NCI-H510A (cell line): ENCODE data around the gene LRRC37A.
"Not testable (repeated sequence)": the region's sequence is repeated elsewhere in the genome, so short reads cannot be mapped to it uniquely, and the experiment has no call there.

Experiments
- DNase-seq: peaks from one replicate; lab custom pipeline; 2025; lab: John Stamatoyannopoulos, UW

Gene LRRC37A

DNA sequence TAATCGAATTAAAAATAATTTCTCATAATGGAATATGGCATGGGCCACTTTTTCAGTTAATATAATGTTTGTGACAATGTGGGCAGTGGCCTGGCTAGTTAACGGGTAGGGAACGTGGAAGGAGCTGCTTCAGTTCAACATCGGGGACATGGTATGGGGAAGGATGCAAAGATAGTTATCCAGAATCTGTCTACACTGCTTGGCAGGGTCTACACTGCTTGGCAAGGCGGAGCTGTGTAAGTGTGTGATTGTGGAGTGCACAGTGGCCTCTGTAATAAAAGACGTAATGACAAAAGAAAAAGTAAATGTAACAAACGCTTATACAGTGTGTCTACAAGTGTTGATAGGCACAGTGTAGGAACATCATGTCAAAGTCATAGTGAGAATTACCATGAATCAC, 7.3 kb upstream of the LRRC37A start:
- not testable (repeated sequence) for DNase-seq

DNA sequence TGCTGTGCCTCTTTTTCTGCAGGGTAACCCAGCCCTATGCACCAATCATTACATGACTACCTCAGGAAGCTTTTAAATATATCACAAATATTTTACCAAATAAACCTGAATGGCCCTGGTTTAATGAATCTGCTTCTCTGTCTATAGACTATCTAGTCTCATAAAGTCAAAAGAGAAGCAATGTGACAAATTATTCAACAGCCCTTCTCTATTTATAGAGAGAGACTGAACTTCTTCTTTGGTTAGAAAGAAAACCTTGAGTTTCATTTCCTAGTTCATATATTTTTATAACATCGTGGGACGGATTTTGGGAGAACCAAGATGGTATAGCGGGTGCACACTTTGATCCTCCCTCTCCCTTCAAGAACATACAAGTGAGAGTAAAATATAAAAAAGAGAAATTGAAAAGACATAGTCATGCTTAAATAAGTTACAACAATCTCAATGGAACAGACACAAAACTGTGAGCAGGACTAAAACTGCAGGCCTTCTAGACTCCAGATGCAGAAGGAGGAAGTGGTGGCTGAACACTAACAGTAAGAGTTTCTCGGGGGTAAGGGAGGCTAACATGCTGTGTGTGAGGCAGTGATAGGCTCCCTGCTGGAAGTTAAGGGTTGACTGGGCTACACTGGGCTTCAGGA, 3.9 kb upstream of the LRRC37A start:
- not testable (repeated sequence) for DNase-seq

DNA sequence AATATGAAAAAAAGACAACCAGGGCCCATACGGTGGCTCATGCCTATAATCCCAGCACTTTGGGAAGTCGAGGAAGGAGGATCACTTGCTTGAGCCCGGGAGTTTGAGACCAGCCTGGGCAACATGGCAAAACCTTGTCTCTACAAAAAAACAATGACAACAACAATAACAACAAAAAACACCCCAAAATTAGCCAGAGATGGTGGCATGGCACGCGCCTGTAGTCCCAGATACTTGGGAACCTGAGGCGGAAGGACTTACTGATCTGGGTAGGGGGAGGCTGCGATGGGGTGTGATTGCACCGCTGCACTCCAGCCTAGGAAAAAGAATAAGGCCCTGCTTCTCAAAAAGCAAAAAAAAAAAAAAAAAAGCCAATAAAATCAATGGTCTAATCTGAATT, 3.3 kb upstream of the LRRC37A start:
- DNase-seq = not testable (repeated sequence)

DNA sequence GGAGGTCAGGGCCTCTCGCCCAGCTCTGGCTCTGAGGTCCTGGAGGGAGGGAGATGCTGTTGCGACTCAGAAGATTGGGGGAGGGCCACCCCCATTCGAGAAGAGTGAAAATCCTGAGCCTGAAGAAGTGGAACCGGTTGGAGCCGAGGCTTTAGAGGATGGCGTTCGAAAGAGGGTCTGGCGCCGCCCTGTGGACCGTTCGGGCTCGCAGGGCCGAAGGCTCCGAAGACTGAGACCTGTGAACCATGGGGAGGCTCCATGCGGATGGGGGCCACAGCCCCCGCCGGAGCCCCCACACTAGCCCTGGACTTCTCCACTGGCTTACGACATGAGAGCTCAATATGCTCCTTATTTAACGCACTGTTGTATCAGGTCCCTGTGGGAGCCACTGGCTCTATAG, 46.3 kb downstream of the LRRC37A start:
- DNase-seq = not testable (repeated sequence)

DNA sequence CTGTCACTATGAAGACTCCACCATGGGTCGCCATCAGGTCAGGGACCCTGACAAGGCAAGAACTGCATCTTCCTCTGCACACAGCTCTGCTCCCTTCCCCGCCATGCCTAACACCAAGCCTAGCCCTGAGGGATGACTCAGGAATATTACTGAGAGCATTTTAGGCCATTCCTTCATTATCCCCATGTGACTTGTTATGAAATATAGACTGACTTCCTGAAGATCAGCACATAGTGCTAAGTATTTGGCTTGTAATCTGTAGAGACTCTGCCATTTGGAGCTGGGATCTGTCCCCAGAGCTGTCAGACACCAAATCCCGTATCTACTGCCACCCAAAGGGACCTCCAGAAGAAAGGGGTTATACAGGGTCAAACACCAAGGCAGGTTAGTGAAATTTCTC, 47.2 kb downstream of the LRRC37A start:
- DNase-seq = not testable (repeated sequence)

DNA sequence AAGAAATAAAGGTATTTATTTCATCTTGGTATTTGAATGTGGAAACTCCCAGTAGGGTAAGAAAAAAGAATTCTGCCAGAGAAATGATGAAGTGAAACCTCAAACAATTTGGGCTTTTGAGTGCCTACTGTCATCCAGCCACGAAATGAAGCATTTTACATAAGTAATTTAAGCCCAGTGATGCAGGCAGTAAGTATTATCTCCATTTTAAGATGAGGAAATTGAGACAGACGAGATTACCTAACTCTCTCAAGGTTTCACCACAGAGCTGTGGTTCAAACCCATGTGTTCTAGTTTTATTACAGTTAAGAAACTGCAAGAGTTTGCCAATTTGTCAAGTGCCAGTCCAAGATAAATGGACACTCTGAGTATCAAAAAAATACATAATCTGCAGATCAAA, 53.4 kb downstream of the LRRC37A start:
- not testable (repeated sequence) for DNase-seq

DNA sequence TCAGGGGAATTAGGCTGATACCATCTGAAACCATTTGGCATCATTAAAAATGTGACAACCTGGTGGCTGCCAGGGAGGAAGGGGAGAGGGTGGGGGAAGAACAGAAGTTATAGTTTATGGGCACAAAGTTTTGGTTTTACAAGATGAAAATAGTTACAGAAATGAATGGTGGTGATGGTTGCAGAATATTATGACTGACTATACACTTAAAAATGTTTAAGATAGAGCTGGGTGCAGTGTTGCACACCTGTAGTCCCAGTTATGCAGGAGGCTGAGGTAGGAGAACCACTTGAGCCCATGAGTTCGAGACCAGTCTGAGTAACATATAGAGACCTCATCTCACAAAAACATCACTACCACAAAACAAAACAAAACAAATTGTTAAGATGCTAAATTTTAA, 54.1 kb downstream of the LRRC37A start:
- not testable (repeated sequence) for DNase-seq

DNA sequence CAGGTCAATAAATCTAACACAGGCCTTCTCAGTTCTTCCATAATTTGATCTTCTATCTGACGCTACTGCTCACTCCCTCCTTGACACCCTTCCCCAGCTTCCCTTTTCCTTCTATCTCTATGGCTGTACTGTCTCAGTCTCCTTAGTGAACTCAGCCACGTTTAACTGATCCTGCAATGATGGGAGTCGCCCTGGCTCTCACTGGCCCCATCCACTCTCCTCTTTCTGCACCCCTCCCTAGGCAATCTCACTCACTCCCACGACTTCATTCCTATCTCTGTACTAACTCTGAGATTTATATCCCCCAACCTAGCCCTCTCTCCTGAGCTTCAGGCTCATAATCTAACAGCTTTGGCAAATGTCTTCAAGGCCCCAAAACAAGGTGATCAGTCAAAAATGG, 58.9 kb downstream of the LRRC37A start:
- DNase-seq = not testable (repeated sequence)

- not testable (repeated sequence) for DNase-seq
Observed at GRCh38 chr17:46361145-46361735, 66.3 kb downstream of the LRRC37A start.

DNA sequence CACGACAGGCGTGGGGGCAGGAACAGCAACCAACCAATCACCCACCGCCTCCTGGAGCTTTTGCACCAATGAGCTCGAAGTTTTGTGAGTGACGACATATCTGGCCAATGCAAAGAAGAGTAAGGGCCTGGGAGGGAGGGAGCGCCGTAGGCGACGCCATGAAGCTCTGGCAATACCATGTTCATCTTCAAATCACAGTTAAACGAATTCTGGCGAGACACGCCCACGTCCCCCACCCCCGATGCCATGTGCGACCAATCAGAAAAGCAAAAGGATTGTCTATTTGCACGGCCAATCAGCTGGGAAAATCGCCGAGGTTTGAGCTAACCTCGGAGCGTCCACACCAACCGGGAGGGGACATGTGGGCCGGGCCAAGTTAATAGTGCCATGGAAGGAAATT, 66.8 kb downstream of the LRRC37A start, which contains the start of gene ARL17B:
ARL17B (minus strand) TSS at position 12 of the 400 bp plus-strand sequence. CDS start 3,369 bp downstream, outside the sequence.
- not testable (repeated sequence) for DNase-seq

DNA sequence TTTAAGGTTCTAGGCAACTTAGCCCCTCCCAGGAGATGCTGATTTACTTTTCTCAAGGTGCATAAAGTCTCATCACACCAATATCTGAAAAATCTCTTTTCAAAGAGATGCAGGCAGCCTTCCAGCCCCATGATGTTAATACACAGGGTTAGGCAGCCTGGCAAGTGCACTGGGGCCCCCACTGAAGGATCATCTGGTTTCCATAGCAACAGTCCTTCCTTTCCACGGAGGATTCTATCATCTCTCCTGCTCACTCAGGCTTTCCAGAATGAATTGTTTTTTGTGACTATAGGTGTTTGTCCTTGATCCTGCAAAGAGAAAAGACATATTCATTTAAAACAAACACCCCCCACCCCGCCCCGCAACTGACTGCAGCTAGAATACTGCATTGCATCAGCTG, 72.6 kb downstream of the LRRC37A start:
- DNase-seq = not testable (repeated sequence)

DNA sequence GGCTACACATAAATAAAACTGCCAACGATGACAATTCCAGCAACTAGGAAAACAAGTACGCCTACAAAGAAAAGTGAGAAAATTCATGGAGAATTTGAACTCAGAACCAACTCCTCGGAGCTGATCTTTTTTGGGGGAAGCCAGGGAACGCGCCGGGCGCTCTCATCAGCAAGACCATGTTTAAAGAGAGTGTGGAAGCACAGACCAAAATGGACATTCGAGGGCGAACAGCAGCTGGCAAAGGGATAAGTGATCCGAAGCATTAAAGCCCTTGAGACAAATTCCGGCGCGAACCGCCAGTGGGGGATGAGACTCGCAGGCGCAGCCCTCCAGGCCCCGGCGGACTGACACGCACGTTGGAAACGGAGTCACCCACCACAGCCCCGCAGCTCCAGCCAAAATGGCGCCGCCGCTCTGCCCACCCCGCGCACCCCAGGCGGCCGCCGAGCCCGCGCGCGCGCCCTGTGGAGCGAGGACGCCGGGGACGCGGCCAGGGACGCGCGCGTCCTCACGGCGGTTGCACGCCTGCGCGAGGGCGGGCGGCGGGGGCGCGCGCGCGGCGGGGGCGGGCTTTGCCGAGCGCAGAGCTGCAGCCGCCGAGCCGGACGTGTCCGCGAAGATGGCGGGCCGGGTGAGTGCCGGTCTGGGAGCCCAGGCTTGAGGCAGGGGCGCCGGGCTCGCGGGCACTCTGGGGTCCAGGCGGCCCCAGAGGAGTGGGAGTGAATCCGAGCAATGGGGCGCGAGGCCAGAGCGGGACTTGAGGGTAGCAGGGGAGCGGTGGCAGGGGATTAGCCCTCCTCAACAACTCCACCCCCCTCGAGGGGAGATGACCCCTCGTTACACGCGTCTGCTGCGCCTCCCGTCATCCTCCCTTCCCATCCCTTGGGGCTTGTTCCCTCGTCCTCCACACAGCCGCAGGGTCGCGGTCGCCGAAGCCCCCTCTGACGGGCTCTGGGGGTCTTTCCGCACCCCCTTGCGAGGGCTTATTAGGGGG, 77.6 kb downstream of the LRRC37A start:
- DNase-seq = not testable (repeated sequence)

DNA sequence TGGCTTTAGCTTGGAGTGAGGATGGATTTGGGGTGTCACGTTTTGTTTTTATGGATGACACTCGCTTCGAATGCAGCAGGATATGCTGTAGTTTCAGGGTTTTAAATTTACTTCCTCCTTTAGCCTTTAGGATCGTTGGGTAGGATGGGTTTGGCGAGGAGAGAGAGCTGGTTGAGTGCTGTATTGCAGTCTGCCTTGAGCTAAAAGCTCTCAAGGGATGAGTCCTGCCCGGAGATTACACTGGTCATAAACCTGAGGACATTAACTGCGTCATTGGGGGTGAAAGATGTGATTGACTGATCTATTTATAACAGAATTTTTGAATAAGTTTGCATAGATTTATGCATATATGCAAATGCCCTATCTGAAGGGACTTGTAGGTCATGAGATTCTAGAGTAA, 78.5 kb downstream of the LRRC37A start:
- DNase-seq = not testable (repeated sequence)

GRCh38 chr17:46383118-46383517, 88.2 kb downstream of the LRRC37A start:
- not testable (repeated sequence) for DNase-seq

DNA sequence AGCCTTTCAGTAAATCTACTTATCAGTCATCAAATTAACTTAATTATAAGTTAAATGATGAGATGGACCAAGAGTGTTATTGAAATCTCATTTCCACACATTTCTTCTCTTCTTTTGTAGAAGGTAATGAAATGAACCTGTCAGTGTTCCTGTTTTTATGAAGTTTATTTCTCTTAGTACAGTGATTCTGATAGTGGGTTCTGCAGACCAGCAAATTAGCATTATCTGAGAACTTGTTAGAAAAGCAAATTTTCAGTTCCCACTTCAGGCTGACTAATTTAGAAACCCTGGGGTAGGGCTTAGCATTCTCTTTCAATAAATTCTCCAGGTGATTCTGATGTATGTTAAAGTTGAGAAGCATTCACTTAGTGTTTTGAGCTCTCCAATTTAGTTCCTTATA, 90.6 kb downstream of the LRRC37A start:
- DNase-seq = not testable (repeated sequence)
